GM10266 (cell line): ENCODE data around the gene PLEKHA8.

Experiments used
- DNase-seq: peaks from one replicate; pipeline ENCODE4 v3.0.0; 2012; ENCODE audit errors: extremely low spot score
- CTCF ChIP-seq: IDR thresholded peaks from 2 replicates; pipeline ENCODE4 v1.5.1; 2012; ENCODE audit warnings: mild to moderate bottlenecking, low read depth; ENCODE audit not compliant: control insufficient read depth, insufficient read depth; ENCODE audit errors: missing control alignments

The PLEKHA8 gene

DNA sequence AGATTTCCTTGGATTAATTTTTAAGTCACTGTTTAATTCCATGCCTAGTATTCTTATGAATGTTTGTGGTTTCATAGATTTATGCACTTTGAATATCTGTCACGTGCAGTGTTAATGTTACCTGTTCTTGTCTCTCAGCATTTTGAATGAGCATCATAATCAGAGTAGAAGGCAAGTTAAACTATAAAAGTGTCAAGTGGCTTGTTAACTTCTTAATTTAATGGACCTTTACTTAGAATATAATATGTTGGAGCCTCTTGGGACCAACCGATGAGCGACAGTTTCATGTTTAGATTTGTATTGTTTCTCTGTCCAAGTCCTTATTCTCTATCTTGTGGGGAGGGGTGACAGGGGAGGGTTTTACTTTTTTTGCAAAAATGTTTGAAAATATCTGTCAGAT, 56.0 kb downstream of the PLEKHA8 start:
- TF ChIP-seq CTCF: no peak
- no peak for DNase-seq

- DNase-seq: no peak
- TF ChIP-seq CTCF: no peak
These were observed 58.3 kb downstream of the PLEKHA8 start for GRCh38 chr7:30086529-30086928.

DNA sequence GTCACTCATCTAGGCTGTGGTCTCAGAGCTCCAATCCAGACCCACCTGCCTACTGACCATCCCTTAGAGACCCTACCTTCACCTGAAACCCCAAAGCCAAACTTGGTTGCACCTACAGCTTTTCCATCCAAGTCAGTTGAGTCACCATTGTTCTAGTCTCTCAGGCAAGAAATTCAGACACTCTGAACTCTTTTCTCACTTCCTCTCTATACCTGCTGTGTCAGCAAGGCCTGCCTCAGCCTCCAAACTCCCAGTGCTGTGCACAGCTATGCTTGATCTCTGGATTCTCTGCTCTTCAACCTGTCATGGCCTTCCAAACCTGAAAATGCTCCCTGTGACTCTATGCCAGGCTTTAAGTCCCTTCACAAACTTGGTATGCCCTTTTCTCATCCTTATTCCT, 59.2 kb downstream of the PLEKHA8 start:
- TF ChIP-seq CTCF: no peak
- peak; percentile 9 for DNase-seq

GRCh38 chr7:30088362-30088761, 60.1 kb downstream of the PLEKHA8 start:
- no peak for TF ChIP-seq CTCF
- no peak for DNase-seq

- no peak for TF ChIP-seq CTCF
- DNase-seq: no peak
These were observed 61.9 kb downstream of the PLEKHA8 start for GRCh38 chr7:30090111-30090510.

- TF ChIP-seq CTCF: no peak
- no peak for DNase-seq
These were observed 63.3 kb downstream of the PLEKHA8 start for GRCh38 chr7:30091491-30091912.

DNA sequence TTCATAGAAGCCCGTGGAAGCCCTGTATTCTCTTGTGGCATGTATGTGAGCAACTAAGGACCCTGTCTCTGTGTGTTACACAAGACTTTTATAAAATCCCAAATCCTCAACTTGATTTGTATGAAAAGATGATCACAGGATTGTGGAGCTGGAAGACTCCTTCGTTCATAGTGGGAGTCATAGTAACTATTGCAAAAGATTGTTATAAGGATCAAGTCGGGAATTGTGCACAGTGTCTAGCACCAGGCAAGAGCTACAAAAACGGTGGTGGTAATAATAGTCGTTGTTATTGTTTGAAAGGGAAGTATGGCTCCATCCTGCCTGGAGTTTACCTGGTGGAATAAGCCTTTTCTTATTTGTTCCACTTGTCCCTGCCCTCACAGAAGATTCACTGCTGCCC, 63.8 kb downstream of the PLEKHA8 start:
- TF ChIP-seq CTCF: no peak
- no peak for DNase-seq
